SJCRH30 (cell line): ENCODE results near the gene STX12. TPM values are rescaled to one million over a fixed set of nuclear protein-coding genes. Genes with fewer than 3 reads are reported as not detected.
A peak's percentile ranks its signal among the peaks of the same experiment; 100 is the strongest.

Source experiments
- DNase-seq, 2 experiments: peaks; one replicate each; pipeline ENCODE4 v3.0.0-alpha.2; 2015 to 2020
- H3K27ac ChIP-seq: fragments of 250-450 bp; sonication (Bioruptor Pico); 2 replicates; pipeline ENCODE4 v1.5.1; 2020; ENCODE audit warnings: mild to moderate bottlenecking, moderate library complexity
- H3K27me3 ChIP-seq: fragments of 250-450 bp; sonication (Bioruptor Pico); 2 replicates; pipeline ENCODE4 v1.5.1; 2020; ENCODE audit warnings: mild to moderate bottlenecking, moderate library complexity
- H3K36me3 ChIP-seq: fragments of 250-450 bp; sonication (Bioruptor Pico); 2 replicates; pipeline ENCODE4 v1.5.1; 2020; ENCODE audit warnings: mild to moderate bottlenecking, moderate library complexity
- H3K4me1 ChIP-seq: fragments of 250-450 bp; sonication (Bioruptor Pico); 2 replicates; pipeline ENCODE4 v1.5.1; 2020; ENCODE audit warnings: mild to moderate bottlenecking, moderate library complexity
- H3K4me3 ChIP-seq: fragments of 250-450 bp; sonication (Bioruptor Pico); 2 replicates; pipeline ENCODE4 v1.5.1; 2020; ENCODE audit warnings: mild to moderate bottlenecking, moderate library complexity
- H3K9me3 ChIP-seq: fragments of 250-450 bp; sonication (Bioruptor Pico); replicated peaks from 2 replicates; pipeline ENCODE4 v1.5.1; 2020; ENCODE audit warnings: mild to moderate bottlenecking, moderate library complexity
- total RNA-seq: library from RNA; depleted of rRNA; stranded (reverse); fragments of >200 nt; shearing (Covaris generic); gene quantifications from 2 replicates; pipeline ENCODE4 v1.2.3, GENCODE V29; 2014; rRNA removed

STX12 gene
- 28.1 and 30.9 TPM in 2 replicates for total RNA-seq

- Histone ChIP-seq H3K4me3 (peak within 1 kb of the TSS; percentile 73), H3K4me1 (peaks cover 6% of the 10 kb centered on the region), H3K9me3 (no peaks in the 10 kb centered on the region), H3K36me3 (no peaks in the 10 kb centered on the region), H3K27ac (peak within 1 kb of the TSS; percentile 26), H3K27me3 (no peaks in the 10 kb centered on the region)
- DNase-seq = peak; percentile 99
Measured at GRCh38 chr1:27772932-27773825, at the start of gene STX12. TSS of gene STX12 (plus strand) at chr1:27773219. CDS start at chr1:27773308, 89 bp downstream.

- H3K36me3 ChIP-seq = no peaks in the 10 kb centered on the region
- DNase-seq = peak; percentile 86 to 88
- peak overlapping the region; percentile 54 for H3K4me3 ChIP-seq
- H3K27ac ChIP-seq = peak overlapping the region; percentile 70
- peaks cover 12% of the 10 kb centered on the region for H3K4me1 ChIP-seq
- no peaks in the 10 kb centered on the region for H3K9me3 ChIP-seq
- H3K27me3 ChIP-seq = no peaks in the 10 kb centered on the region
Measured at GRCh38 chr1:27724961-27725373, 48.1 kb upstream of the STX12 start.

GRCh38 chr1:27725374-27726172, 47.4 kb upstream of the STX12 start, which contains the start of gene FAM76A:
TSS of gene FAM76A (plus strand) at chr1:27725961. CDS start at chr1:27726081, 120 bp downstream.
- peak; percentile 99 to 100 for DNase-seq

GRCh38 chr1:27726173-27727044, 46.6 kb upstream of the STX12 start:
- H3K36me3 ChIP-seq = no peaks in the 10 kb centered on the region
- peak overlapping the region; percentile 23; the same call in 1 of the 2 replicates for H3K27ac ChIP-seq
- no peaks in the 10 kb centered on the region for H3K9me3 ChIP-seq
- peak overlapping the region; percentile 85 for H3K4me3 ChIP-seq
- no peaks in the 10 kb centered on the region for H3K27me3 ChIP-seq
- peak; percentile 75 for DNase-seq
- peaks cover 12% of the 10 kb centered on the region for H3K4me1 ChIP-seq

More at GRCh38 chr1:27725374-27726172, 47.4 kb upstream of the STX12 start, which contains the start of gene FAM76A:
- no peaks in the 10 kb centered on the region for H3K36me3 ChIP-seq
- no peaks in the 10 kb centered on the region for H3K9me3 ChIP-seq
- no peaks in the 10 kb centered on the region for H3K27me3 ChIP-seq
- peak within 1 kb of the TSS; percentile 70 for H3K27ac ChIP-seq
- peak within 1 kb of the TSS; percentile 85 for H3K4me3 ChIP-seq
- H3K4me1 ChIP-seq = peaks cover 12% of the 10 kb centered on the region

- Histone ChIP-seq H3K4me1 (peaks cover 12% of the 10 kb centered on the region), H3K27me3 (no peaks in the 10 kb centered on the region), H3K4me3 (peak overlapping the region; percentile 85), H3K27ac (no peak overlapping the region), H3K9me3 (no peaks in the 10 kb centered on the region), H3K36me3 (no peaks in the 10 kb centered on the region)
- DNase-seq = no peak
Measured at GRCh38 chr1:27727126-27727525, 45.9 kb upstream of the STX12 start.

GRCh38 chr1:27736252-27736651, 36.8 kb upstream of the STX12 start:
- no peak for DNase-seq
- no peaks in the 10 kb centered on the region for H3K9me3 ChIP-seq
- H3K27ac ChIP-seq = no peak overlapping the region
- no peak overlapping the region for H3K4me3 ChIP-seq
- H3K36me3 ChIP-seq = 0 out of 2 replicates have a peak, but pooled peaks cover 3% of the 10 kb centered on the region
- H3K4me1 ChIP-seq = no peaks in the 10 kb centered on the region
- H3K27me3 ChIP-seq = no peaks in the 10 kb centered on the region

GRCh38 chr1:27741121-27741520, 31.9 kb upstream of the STX12 start:
- Histone ChIP-seq H3K4me1 (no peaks in the 10 kb centered on the region), H3K9me3 (no peaks in the 10 kb centered on the region)
- DNase-seq = no peak

GRCh38 chr1:27744556-27744955, 28.5 kb upstream of the STX12 start:
- Histone ChIP-seq H3K4me1 (no peaks in the 10 kb centered on the region), H3K4me3 (no peak overlapping the region), H3K27me3 (no peaks in the 10 kb centered on the region), H3K36me3 (peaks cover 4% of the 10 kb centered on the region; the same call in 1 of the 2 replicates), H3K27ac (no peak overlapping the region), H3K9me3 (no peaks in the 10 kb centered on the region)
- no peak for DNase-seq

More at GRCh38 chr1:27741121-27741520, 31.9 kb upstream of the STX12 start:
- H3K4me3 ChIP-seq = no peak overlapping the region
- no peaks in the 10 kb centered on the region for H3K27me3 ChIP-seq
- H3K36me3 ChIP-seq = no peaks in the 10 kb centered on the region
- H3K27ac ChIP-seq = no peak overlapping the region

GRCh38 chr1:27745466-27745865, 27.6 kb upstream of the STX12 start:
- H3K36me3 ChIP-seq = peaks cover 7% of the 10 kb centered on the region; the same call in 1 of the 2 replicates
- no peaks in the 10 kb centered on the region for H3K27me3 ChIP-seq
- H3K27ac ChIP-seq = no peak overlapping the region
- no peak overlapping the region for H3K4me3 ChIP-seq
- H3K4me1 ChIP-seq = no peaks in the 10 kb centered on the region
- no peak for DNase-seq
- H3K9me3 ChIP-seq = no peaks in the 10 kb centered on the region

- Histone ChIP-seq H3K4me1 (peaks cover 9% of the 10 kb centered on the region; the same call in 1 of the 2 replicates), H3K27ac (no peak overlapping the region), H3K4me3 (no peak overlapping the region), H3K36me3 (peaks cover 4% of the 10 kb centered on the region; the same call in 1 of the 2 replicates), H3K27me3 (no peaks in the 10 kb centered on the region), H3K9me3 (no peaks in the 10 kb centered on the region)
- peak; percentile 15 to 44 for DNase-seq
Measured at GRCh38 chr1:27752360-27752759, 20.7 kb upstream of the STX12 start.

- peak; percentile 10 to 41 for DNase-seq
- Histone ChIP-seq H3K9me3 (no peaks in the 10 kb centered on the region), H3K4me1 (peaks cover 9% of the 10 kb centered on the region; the same call in 1 of the 2 replicates), H3K36me3 (peaks cover 2% of the 10 kb centered on the region; the same call in 1 of the 2 replicates), H3K27me3 (no peaks in the 10 kb centered on the region), H3K4me3 (no peak overlapping the region), H3K27ac (no peak overlapping the region)
Measured at GRCh38 chr1:27755286-27755685, 17.7 kb upstream of the STX12 start.

- no peak for DNase-seq
- Histone ChIP-seq H3K36me3 (peaks cover 2% of the 10 kb centered on the region; the same call in 1 of the 2 replicates), H3K9me3 (no peaks in the 10 kb centered on the region), H3K27ac (no peak overlapping the region), H3K4me3 (no peak overlapping the region), H3K27me3 (no peaks in the 10 kb centered on the region), H3K4me1 (peaks cover 9% of the 10 kb centered on the region; the same call in 1 of the 2 replicates)
Measured at GRCh38 chr1:27755865-27756264, 17.2 kb upstream of the STX12 start.

- Histone ChIP-seq H3K27ac (no peak overlapping the region), H3K4me1 (peaks cover 3% of the 10 kb centered on the region; the same call in 1 of the 2 replicates), H3K9me3 (no peaks in the 10 kb centered on the region), H3K27me3 (no peaks in the 10 kb centered on the region), H3K4me3 (no peak overlapping the region), H3K36me3 (peaks cover 2% of the 10 kb centered on the region; the same call in 1 of the 2 replicates)
- DNase-seq = no peak
Measured at GRCh38 chr1:27759236-27759635, 13.8 kb upstream of the STX12 start.

GRCh38 chr1:27760426-27760825, 12.6 kb upstream of the STX12 start:
- Histone ChIP-seq H3K9me3 (no peaks in the 10 kb centered on the region), H3K27ac (no peak overlapping the region), H3K27me3 (no peaks in the 10 kb centered on the region), H3K4me3 (no peak overlapping the region), H3K36me3 (peaks cover 2% of the 10 kb centered on the region; the same call in 1 of the 2 replicates), H3K4me1 (no peaks in the 10 kb centered on the region; the same call in 1 of the 2 replicates)
- no peak for DNase-seq
